Mucosa of descending colon (tissue), 3 donors: ENCODE data around the gene CDK19. TPM values are rescaled to one million over a fixed set of nuclear protein-coding genes. Genes with fewer than 3 reads are reported as not detected.
"Not testable (repeated sequence)": the region's sequence is repeated elsewhere in the genome, so short reads cannot be mapped to it uniquely, and the experiment has no call there.

ENCODE experiments used
- ATAC-seq: fragments of 200-7000 bp; cut with Tn5 transposase; one replicate; pipeline ENCODE4 v1.9.1; 2020; ENCODE audit warnings: mild to moderate bottlenecking, moderate library complexity
- DNase-seq, 3 donors: peaks; one replicate each; pipeline ENCODE4 v3.0.0-alpha.2; 2020
- H3K36me3 ChIP-seq: fragments of 200-600 bp; one replicate; pipeline ENCODE4 v1.8.0; 2021; ENCODE audit warnings: low read depth, mild to moderate bottlenecking
- H3K4me1 ChIP-seq: fragments of 200-600 bp; one replicate; pipeline ENCODE4 v1.8.0; 2021; ENCODE audit warnings: low read depth, mild to moderate bottlenecking
- H3K4me3 ChIP-seq: fragments of 200-600 bp; one replicate; pipeline ENCODE4 v1.8.0; 2021; ENCODE audit warnings: mild to moderate bottlenecking
- H3K9me3 ChIP-seq: fragments of 200-600 bp; one replicate; pipeline ENCODE4 v1.8.0; 2021; ENCODE audit warnings: mild to moderate bottlenecking
- CTCF ChIP-seq: fragments of 200-600 bp; IDR thresholded peaks from one replicate; pipeline ENCODE4 v1.8.0; 2022; ENCODE audit warnings: antibody characterized with exemption, mild to moderate bottlenecking
- intact Hi-C, 2 donors: fragments of 100-400 bp; cut with DNase I in 1 of 2; cut with micrococcal nuclease in 1 of 2; formaldehyde crosslinking; loops; one replicate each; pipeline versions ENCODE4 v1.11.0 to v1.11.1; 2022; cut with DNase I, micrococcal nuclease
- total RNA-seq, 3 donors: library from RNA; stranded (reverse); fragmentation: NEBNext Ultra II Directional in 2 of 3; extraction: Animal tissue kit (Norgen Biotek cat#: 25700) in 2 of 3; gene quantifications; one replicate each; pipeline versions ENCODE4 v1.2.1 to v1.2.4, GENCODE V29; 2021 to 2023
- donor health status: DM: no; HTN: no; CAD: no; lungs with moderate emphysema.
- donor health status: DM: no; HTN: no; CAD: no.
- donor health status: DM: no; HTN: yes; CAD: no.

Gene CDK19
- total RNA-seq, 3 donors from 2014 or later: 24.3 to 34.3 (median 27.7) TPM

DNA sequence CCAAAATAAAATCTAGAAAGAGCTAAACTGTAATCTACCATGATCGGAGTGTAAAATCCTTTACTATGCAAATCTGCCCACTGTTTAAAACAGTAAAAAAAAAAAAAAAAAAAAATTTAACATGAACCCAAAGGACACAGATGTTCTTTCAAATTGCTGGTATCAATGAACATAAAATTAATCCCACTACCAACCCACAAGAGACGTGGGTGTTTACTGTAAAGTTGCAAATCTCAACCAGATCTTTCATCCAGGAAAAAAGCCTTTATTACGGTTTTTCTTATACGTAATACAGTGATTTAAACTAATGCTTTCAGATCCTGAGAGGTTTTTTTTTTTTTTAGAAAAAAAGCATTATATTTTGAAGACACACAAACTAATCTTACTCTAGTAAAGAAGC lies 2.5 kb downstream of the CDK19 start:
- TF ChIP-seq CTCF: no peak
- DNase-seq (no peak), ATAC-seq (no peak)
- intact Hi-C loops: loop anchor here (10.0 kb wide), 2 partner anchors 62 to 128 kb away; partner anchors contain the start of gene AMD1 (in 1 of the 2)
- Histone ChIP-seq H3K4me3 (no peak overlapping the region), H3K9me3 (no peaks in the 10 kb centered on the region), H3K4me1 (peaks cover 16% of the 10 kb centered on the region), H3K36me3 (peaks cover 8% of the 10 kb centered on the region)

DNA sequence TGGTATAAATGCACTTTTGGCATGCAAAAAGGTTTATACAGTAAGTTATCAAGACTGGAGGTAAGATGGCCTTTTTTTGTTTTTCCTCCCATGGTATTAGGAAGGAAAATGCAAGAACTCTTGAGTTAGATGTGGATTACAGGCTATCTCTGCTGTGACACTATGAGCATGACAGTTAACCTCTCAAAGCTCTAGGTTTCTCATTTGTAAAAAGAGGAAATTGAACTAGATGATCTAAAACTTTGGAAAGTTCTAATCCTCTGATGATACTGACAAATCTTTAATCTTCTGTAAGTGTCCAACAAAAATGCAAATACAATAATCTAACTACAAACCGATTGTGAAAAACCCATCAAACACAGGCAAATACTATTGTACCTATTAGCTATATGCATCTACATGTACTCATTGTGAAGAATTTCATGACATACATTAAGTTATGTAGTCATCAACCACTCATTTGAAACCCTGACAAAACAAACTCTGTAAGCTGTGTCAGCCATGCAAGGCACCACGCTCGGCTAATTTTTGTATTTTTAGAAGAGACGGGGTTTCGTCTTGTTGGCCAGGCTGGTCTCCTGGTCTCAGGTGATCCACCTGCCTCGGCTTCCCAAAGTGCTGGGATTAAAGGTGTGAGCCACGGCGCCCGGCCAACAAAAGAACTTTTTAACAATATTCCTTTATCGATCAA lies 4.2 kb downstream of the CDK19 start:
- H3K4me3 ChIP-seq: no peak overlapping the region
- H3K4me1 ChIP-seq: peaks cover 9% of the 10 kb centered on the region
- TF ChIP-seq CTCF: no peak
- ATAC-seq: no peak
- H3K9me3 ChIP-seq: no peaks in the 10 kb centered on the region
- DNase-seq: no peak
- intact Hi-C loops: loop anchor here (10.0 kb wide), 2 partner anchors 64 to 126 kb away; partner anchors contain the start of gene AMD1 (in 1 of the 2)
- H3K36me3 ChIP-seq: peaks cover 8% of the 10 kb centered on the region

- DNase-seq: no peak
- no peak for ATAC-seq
- Histone ChIP-seq H3K4me1 (peaks cover 9% of the 10 kb centered on the region), H3K36me3 (no peaks in the 10 kb centered on the region), H3K4me3 (no peak overlapping the region), H3K9me3 (no peaks in the 10 kb centered on the region)
- intact Hi-C loops: loop anchor here (10.0 kb wide), 2 partner anchors 65 to 125 kb away; partner anchors contain the start of gene AMD1 (in 1 of the 2)
- TF ChIP-seq CTCF: no peak
Observed at GRCh38 chr6:110809792-110810191, 5.5 kb downstream of the CDK19 start.

DNA sequence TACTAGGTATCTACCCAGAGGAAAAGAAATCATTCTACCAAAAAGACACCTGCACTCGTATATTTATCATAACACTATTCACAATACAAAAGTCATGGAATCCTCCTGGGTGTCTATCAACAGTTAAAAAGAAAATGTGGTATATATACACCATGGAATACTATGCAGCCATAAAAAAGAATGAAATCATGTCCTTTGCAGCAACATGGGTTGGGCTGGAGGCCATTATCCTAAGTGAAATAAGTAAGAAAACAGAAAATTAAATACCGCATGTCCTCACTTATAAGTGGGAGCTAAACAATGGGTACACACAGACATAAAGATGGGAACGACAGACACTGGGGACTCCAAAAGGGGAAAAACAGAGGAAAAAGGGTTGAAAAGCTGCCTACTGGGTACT lies 13.1 kb downstream of the CDK19 start:
- intact Hi-C loops, H3K36me3 ChIP-seq, DNase-seq, H3K4me3 ChIP-seq, ATAC-seq, H3K4me1 ChIP-seq, H3K9me3 ChIP-seq: not testable (repeated sequence)

- H3K4me1 ChIP-seq: no peaks in the 10 kb centered on the region
- H3K36me3 ChIP-seq: no peaks in the 10 kb centered on the region
- H3K9me3 ChIP-seq: no peaks in the 10 kb centered on the region
- DNase-seq (no peak), ATAC-seq (no peak)
- intact Hi-C loops: no loop called here
- no peak for TF ChIP-seq CTCF
- no peak overlapping the region for H3K4me3 ChIP-seq
Observed at GRCh38 chr6:110800839-110801196, 14.5 kb downstream of the CDK19 start.

GRCh38 chr6:110800196-110800838 lies 15.0 kb downstream of the CDK19 start:
- DNase-seq: no peak
- intact Hi-C loops: no loop called here
- ATAC-seq: no peak

More at GRCh38 chr6:110800196-110800838, 15.0 kb downstream of the CDK19 start:
- H3K4me1 ChIP-seq: no peaks in the 10 kb centered on the region
- no peak for TF ChIP-seq CTCF
- no peaks in the 10 kb centered on the region for H3K9me3 ChIP-seq
- no peaks in the 10 kb centered on the region for H3K36me3 ChIP-seq
- no peak overlapping the region for H3K4me3 ChIP-seq
